AG09309 (cell line): ENCODE measurements around the gene RASAL1.
"Not testable (repeated sequence)": the region's sequence is repeated elsewhere in the genome, so short reads cannot be mapped to it uniquely, and the experiment has no call there.

Source experiments
- DNase-seq: peaks from one replicate; pipeline ENCODE4 v3.0.0-alpha.2; 2010; ENCODE audit warnings: low read depth
- H3K4me3 ChIP-seq: 2 replicates; pipeline ENCODE4 v1.5.1; 2011; ENCODE audit warnings: mild to moderate bottlenecking, low read depth, low read length, moderate library complexity; ENCODE audit not compliant: control insufficient read depth
- TF ChIP-seq, protein P1 (sequence below): IDR thresholded peaks from 2 replicates; pipeline ENCODE4 v1.5.1; 2011; ENCODE audit warnings: mild to moderate bottlenecking, low read depth, low read length, inconsistent platforms; ENCODE audit not compliant: insufficient read depth, control insufficient read depth; ENCODE audit errors: missing control alignments

Gene RASAL1

DNA sequence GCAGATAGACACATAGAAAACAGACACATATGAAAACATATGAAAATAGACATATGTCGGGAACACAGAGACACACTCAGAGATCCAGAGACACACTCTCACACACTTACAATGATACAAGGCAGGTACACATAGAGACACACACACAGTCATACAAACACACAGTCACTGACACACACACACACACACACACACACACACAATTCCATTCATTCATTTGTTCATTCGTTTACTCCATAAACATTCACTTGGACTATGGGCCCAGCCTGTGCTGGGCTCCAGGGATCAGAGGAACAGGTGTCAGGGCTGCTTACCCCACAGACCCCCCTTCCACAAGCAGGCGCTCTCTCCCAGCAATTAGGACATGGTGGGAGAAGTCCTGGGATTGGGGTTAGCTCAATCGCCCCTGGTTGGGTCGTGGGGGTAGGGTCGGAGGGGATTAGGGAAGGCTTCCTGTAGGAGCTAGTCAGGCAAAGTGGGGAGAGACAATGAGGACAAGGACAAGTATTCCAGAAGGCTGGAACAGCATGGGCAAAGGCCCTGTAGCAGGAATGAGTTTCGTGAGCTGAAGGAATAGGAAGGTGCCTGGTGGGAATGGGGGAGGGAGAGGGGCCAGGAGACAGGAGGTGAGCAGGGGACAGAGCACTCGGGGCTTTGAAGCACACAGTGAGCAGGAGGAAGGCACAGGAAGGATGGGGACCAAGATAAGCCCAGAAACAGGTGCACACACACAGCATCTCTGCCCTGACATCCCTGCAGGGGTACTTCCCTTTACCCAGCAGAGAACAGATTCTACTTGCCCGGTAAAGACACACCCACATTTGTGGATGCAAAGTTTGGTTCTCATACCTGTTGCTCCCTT lies 6.5 kb downstream of the RASAL1 start:
- no peak overlapping the region for H3K4me3 ChIP-seq
- TF ChIP-seq, protein P1, sequence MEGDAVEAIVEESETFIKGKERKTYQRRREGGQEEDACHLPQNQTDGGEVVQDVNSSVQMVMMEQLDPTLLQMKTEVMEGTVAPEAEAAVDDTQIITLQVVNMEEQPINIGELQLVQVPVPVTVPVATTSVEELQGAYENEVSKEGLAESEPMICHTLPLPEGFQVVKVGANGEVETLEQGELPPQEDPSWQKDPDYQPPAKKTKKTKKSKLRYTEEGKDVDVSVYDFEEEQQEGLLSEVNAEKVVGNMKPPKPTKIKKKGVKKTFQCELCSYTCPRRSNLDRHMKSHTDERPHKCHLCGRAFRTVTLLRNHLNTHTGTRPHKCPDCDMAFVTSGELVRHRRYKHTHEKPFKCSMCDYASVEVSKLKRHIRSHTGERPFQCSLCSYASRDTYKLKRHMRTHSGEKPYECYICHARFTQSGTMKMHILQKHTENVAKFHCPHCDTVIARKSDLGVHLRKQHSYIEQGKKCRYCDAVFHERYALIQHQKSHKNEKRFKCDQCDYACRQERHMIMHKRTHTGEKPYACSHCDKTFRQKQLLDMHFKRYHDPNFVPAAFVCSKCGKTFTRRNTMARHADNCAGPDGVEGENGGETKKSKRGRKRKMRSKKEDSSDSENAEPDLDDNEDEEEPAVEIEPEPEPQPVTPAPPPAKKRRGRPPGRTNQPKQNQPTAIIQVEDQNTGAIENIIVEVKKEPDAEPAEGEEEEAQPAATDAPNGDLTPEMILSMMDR = no peak
- no peak for DNase-seq

DNA sequence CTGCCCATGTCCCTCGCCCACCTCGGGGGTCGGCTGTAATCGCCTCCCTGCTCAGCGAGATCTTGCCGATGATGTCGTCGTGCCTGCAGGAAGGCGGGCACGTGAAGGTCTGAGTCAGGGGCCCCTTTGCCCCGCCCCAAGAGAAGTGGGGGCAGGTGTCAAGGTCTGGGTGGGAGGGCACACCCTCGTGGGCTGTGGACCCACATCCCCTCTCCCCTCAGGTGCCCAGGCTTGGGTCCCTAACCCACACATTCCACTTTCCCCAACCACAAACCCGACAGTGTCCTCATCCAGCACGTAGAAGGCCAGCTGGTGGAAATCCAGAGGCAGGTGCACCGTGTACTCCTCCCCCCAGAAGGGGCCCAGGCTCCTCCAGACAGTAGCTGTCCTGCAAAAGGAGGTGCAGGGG lies 7.8 kb downstream of the RASAL1 start:
- H3K4me3 ChIP-seq = no peak overlapping the region
- TF ChIP-seq, protein P1 = no peak
- no peak for DNase-seq

DNA sequence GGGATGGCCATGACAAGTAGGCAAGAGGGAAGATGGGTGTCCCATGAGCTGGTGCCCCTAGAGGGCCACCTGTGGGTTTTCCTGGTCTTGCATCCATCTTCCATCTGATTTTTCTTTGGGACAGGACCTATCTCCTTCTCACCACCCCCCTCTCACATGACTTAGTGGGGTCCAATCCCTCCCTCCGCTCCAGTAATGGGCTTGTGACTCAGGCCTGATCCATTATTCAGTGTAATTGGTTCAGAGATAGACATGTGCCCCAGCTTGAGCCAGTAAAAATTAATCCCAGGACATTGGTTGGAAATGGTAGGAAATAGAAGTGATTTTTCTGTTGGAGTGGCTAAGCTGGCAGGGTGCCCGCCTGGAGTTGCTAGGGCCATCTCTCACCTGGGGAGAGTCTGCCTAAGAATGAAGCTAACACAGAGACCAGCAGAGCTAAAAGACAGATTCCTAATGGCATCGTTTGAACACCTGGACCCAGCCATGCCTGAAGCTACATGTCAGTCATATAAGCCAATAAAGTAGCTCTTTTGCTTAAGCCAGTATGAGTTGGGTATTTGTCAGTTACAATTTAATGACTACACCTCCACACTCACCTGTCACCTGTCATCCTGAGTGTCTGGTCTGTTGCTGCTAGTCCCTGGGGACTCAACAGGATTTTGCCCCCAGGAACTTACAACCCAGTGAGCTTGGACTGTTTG lies 14.7 kb downstream of the RASAL1 start:
- no peak for DNase-seq
- TF ChIP-seq, protein P1 = no peak
- H3K4me3 ChIP-seq = no peak overlapping the region

DNA sequence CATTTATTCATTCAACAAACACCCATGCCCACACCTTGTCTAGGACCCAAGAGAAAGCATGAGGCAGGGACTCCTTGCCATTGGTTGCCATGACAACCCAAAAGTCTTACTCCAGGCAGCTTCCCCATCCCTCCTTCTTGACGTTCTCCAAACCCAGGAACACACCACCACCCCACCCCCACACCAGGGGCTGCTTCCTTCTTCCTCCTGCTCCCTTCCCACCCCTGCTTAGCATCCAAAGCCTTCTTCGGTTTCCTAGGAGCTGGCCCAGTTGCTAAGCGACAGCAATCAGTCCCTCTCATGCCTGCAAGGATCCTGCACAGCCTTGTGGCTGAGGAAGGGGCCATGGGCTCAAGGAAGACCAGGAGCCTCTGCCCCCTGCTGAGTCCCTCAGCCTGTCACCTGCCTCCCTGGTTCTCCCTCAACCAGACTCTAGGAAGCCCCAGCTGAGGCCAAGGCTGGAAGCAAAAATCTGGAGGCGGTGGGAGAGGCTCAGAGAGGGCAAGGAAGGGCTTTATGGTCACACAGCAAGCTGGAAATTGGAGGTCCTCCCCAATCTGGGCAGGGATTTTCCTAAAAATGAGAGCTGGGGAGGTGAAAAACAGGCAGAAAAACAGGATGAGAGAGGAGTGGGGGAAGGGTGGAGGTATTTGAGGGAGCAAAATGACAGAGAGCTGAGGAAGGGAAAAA lies 15.4 kb downstream of the RASAL1 start:
- TF ChIP-seq, protein P1 = no peak
- DNase-seq = no peak
- no peak overlapping the region for H3K4me3 ChIP-seq

DNA sequence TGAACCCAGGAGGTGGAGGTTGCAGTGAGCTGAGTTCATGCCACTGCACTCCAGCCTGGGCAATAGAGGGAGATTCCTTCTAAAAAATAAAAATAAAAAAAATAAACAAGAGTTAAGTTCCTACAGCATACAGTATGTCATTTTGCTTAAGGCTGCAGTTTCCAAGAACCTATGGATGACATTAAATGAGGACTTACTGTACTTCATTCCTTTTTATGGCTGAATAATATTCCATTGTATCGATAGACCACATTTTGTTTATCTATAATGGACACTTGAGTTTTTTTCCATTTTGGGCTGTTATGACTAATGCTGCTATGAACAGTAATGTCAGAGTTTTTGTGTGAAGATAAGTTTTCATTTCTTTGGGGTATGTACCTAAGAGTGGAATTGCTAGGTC lies 17.4 kb downstream of the RASAL1 start:
- H3K4me3 ChIP-seq = no peak overlapping the region
- DNase-seq = no peak
- TF ChIP-seq, protein P1 = no peak

DNA sequence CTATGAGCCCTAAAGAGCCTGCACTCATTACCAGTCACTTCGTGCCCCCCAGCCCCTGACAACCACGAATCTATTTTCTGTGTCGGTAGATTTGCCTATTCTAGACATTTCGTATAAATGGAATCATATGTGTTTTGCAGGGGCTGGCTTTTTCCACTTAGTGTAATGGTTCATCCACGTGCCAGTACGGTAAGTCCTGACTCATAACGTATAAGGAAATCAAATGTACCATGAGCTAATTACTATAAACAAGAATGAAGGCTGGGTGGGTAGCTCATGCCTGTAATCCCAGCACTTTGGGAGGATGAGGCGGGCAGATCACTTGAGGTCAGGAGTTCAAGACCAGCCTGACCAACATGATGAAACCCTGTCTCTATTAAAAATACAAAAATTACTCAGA lies 17.9 kb downstream of the RASAL1 start:
- peak; percentile 5 for DNase-seq
- not testable (repeated sequence) for H3K4me3 ChIP-seq

DNA sequence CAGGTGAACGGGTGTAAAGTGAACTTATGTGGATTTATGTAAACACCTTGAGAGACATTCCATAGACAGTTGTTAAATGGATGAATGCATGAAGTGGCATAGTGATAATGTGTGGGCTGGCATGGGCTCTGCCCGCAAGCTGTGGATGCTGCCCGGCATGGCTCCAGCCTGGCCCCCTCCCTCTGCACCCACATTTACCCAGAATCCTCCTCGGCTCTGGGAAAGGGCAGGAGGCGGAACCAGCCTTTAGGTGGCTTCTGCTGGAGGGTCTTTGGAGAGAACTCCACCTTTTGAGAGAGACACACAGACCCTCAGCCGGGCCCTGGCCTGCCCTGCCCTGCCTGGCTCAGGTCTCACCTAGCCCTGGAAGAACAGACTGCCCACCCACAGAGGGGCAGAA lies 18.7 kb downstream of the RASAL1 start:
- TF ChIP-seq, protein P1 = no peak
- DNase-seq = no peak
- H3K4me3 ChIP-seq = no peak overlapping the region
